Measurements from ENCODE around the gene KANSL2.
"Not testable (repeated sequence)": the region's sequence is repeated elsewhere in the genome, so short reads cannot be mapped to it uniquely, and the experiment has no call there.

KANSL2 gene

GRCh38 chr12:48643011-48643410 is 39.0 kb downstream of the KANSL2 start:
- no peak overlapping the region for H3K9ac ChIP-seq (ENCODE audit: low read length)
- H3K4me2 ChIP-seq (ENCODE audit: low read length): no peak overlapping the region
- no peaks in the 10 kb centered on the region for H4K20me1 ChIP-seq (ENCODE audit: insufficient read depth, low read length)
- no peak overlapping the region for H3K27ac ChIP-seq (ENCODE audit: low read depth, low read length, poor library complexity, severe bottlenecking)
- no peaks in the 10 kb centered on the region for H3F3A ChIP-seq (ENCODE audit: insufficient read depth, low read length)
- no peaks in the 10 kb centered on the region for H3K9me2 ChIP-seq (ENCODE audit: low read depth, low read length)
- H3K36me3 ChIP-seq (ENCODE audit: insufficient read depth, low read length): peaks cover 34% of the 10 kb centered on the region
- TF ChIP-seq CTCF (IDR thresholded peaks at IDR 0.05; ENCODE audit: low read length): no peak
- TF ChIP-seq EZH2 (IDR thresholded peaks at IDR 0.05; ENCODE audit: borderline replicate concordance, low read length): no peak
- H3K79me2 ChIP-seq (ENCODE audit: insufficient read depth, low read length): no peaks in the 10 kb centered on the region
- no peak overlapping the region for H3K4me3 ChIP-seq (ENCODE audit: low read depth, low read length, poor library complexity, severe bottlenecking)
- H2AFZ ChIP-seq (ENCODE audit: low read length): no peak overlapping the region
- H3K9me3 ChIP-seq (ENCODE audit: low read length): peaks cover 5% of the 10 kb centered on the region; the same call in 1 of the 2 replicates
- H3K27me3 ChIP-seq (ENCODE audit: insufficient read depth, low read length): no peaks in the 10 kb centered on the region
- no peaks in the 10 kb centered on the region for H3K4me1 ChIP-seq (ENCODE audit: insufficient read depth, low read length, severe bottlenecking)

- not testable (repeated sequence) for H3K4me1 ChIP-seq (ENCODE audit: insufficient read depth, low read length, severe bottlenecking); H3K9me2 ChIP-seq (ENCODE audit: low read depth, low read length); H3F3A ChIP-seq (ENCODE audit: insufficient read depth, low read length); H3K79me2 ChIP-seq (ENCODE audit: insufficient read depth, low read length); H3K9ac ChIP-seq (ENCODE audit: low read length); H3K27me3 ChIP-seq (ENCODE audit: insufficient read depth, low read length); H2AFZ ChIP-seq (ENCODE audit: low read length); H3K9me3 ChIP-seq (ENCODE audit: low read length); H3K27ac ChIP-seq (ENCODE audit: low read depth, low read length, poor library complexity, severe bottlenecking); H3K4me2 ChIP-seq (ENCODE audit: low read length); H3K4me3 ChIP-seq (ENCODE audit: low read depth, low read length, poor library complexity, severe bottlenecking); H4K20me1 ChIP-seq (ENCODE audit: insufficient read depth, low read length)
- H3K36me3 ChIP-seq (ENCODE audit: insufficient read depth, low read length): peaks cover 29% of the 10 kb centered on the region
Measured at GRCh38 chr12:48641752-48642555, 40.1 kb downstream of the KANSL2 start.

DNA sequence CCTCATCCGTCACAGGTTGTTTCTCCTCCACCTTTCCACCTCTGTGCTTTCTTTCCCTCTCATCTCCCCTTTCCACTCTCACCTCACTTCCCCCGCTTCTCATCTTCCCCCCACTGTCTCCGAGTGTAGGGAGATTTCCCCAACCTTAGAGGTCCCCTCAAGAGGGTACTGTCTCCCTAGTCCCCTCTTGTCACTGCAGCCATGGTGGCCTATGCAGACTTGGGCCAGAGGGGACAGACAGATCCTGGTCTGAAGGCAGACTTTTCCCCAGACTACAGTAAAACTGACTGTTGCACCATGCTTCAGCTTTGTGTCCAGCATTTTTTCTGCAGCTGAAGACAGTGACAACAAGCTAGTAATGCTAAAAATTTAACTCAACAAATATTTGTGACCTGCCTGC is 41.2 kb downstream of the KANSL2 start:
- H3K27me3 ChIP-seq (ENCODE audit: insufficient read depth, low read length): no peaks in the 10 kb centered on the region
- no peak overlapping the region for H2AFZ ChIP-seq (ENCODE audit: low read length)
- peaks cover 19% of the 10 kb centered on the region for H3K36me3 ChIP-seq (ENCODE audit: insufficient read depth, low read length)
- H3K9me2 ChIP-seq (ENCODE audit: low read depth, low read length): no peaks in the 10 kb centered on the region
- H3F3A ChIP-seq (ENCODE audit: insufficient read depth, low read length): no peaks in the 10 kb centered on the region
- H3K9me3 ChIP-seq (ENCODE audit: low read length): peaks cover 5% of the 10 kb centered on the region; the same call in 1 of the 2 replicates
- no peak for TF ChIP-seq CTCF (IDR thresholded peaks at IDR 0.05; ENCODE audit: low read length)
- no peak for TF ChIP-seq EZH2 (IDR thresholded peaks at IDR 0.05; ENCODE audit: borderline replicate concordance, low read length)
- no peak overlapping the region for H3K4me2 ChIP-seq (ENCODE audit: low read length)
- H3K27ac ChIP-seq (ENCODE audit: low read depth, low read length, poor library complexity, severe bottlenecking): no peak overlapping the region
- H3K9ac ChIP-seq (ENCODE audit: low read length): no peak overlapping the region
- H4K20me1 ChIP-seq (ENCODE audit: insufficient read depth, low read length): no peaks in the 10 kb centered on the region
- H3K4me3 ChIP-seq (ENCODE audit: low read depth, low read length, poor library complexity, severe bottlenecking): no peak overlapping the region
- no peaks in the 10 kb centered on the region for H3K4me1 ChIP-seq (ENCODE audit: insufficient read depth, low read length, severe bottlenecking)
- H3K79me2 ChIP-seq (ENCODE audit: insufficient read depth, low read length): no peaks in the 10 kb centered on the region

DNA sequence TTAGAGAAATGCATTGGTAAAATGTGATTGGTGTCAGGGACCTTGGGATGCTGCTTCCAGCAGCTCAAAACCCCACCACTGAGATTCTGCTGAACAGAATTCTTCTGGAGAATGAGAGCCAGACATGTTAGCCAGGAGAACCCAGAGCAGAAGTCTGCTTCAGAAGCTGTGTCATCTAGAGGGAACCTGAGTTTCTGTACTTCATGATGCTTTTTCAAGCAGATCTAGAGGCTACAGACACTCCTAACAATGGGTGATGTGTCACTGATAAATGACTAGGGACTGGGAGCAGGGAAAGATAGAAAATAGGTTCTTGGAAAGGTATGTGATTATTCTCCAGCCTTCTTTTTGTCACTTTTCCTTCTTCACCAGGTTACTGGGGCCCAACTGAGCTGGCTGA is 41.6 kb downstream of the KANSL2 start:
- no peaks in the 10 kb centered on the region for H3K27me3 ChIP-seq (ENCODE audit: insufficient read depth, low read length)
- H3K36me3 ChIP-seq (ENCODE audit: insufficient read depth, low read length): peaks cover 19% of the 10 kb centered on the region
- no peaks in the 10 kb centered on the region for H3K9me2 ChIP-seq (ENCODE audit: low read depth, low read length)
- no peak overlapping the region for H3K4me3 ChIP-seq (ENCODE audit: low read depth, low read length, poor library complexity, severe bottlenecking)
- no peaks in the 10 kb centered on the region for H3K79me2 ChIP-seq (ENCODE audit: insufficient read depth, low read length)
- H3K9me3 ChIP-seq (ENCODE audit: low read length): peaks cover 5% of the 10 kb centered on the region; the same call in 1 of the 2 replicates
- H3F3A ChIP-seq (ENCODE audit: insufficient read depth, low read length): no peaks in the 10 kb centered on the region
- no peak overlapping the region for H2AFZ ChIP-seq (ENCODE audit: low read length)
- H3K9ac ChIP-seq (ENCODE audit: low read length): no peak overlapping the region
- H3K4me1 ChIP-seq (ENCODE audit: insufficient read depth, low read length, severe bottlenecking): no peaks in the 10 kb centered on the region
- TF ChIP-seq EZH2 (IDR thresholded peaks at IDR 0.05; ENCODE audit: borderline replicate concordance, low read length) (no peak), CTCF (IDR thresholded peaks at IDR 0.05; ENCODE audit: low read length) (no peak)
- H3K4me2 ChIP-seq (ENCODE audit: low read length): no peak overlapping the region
- no peak overlapping the region for H3K27ac ChIP-seq (ENCODE audit: low read depth, low read length, poor library complexity, severe bottlenecking)
- no peaks in the 10 kb centered on the region for H4K20me1 ChIP-seq (ENCODE audit: insufficient read depth, low read length)
